ENCODE data around the gene ITGA8. TPM values are rescaled to one million over a fixed set of nuclear protein-coding genes. Genes with fewer than 3 reads are reported as not detected.

ITGA8 gene
- total and polyA plus RNA-seq, 2 of the 4 experiments (the other 2 are of a cell fraction), result under 0.01 to 0.02 TPM

DNA sequence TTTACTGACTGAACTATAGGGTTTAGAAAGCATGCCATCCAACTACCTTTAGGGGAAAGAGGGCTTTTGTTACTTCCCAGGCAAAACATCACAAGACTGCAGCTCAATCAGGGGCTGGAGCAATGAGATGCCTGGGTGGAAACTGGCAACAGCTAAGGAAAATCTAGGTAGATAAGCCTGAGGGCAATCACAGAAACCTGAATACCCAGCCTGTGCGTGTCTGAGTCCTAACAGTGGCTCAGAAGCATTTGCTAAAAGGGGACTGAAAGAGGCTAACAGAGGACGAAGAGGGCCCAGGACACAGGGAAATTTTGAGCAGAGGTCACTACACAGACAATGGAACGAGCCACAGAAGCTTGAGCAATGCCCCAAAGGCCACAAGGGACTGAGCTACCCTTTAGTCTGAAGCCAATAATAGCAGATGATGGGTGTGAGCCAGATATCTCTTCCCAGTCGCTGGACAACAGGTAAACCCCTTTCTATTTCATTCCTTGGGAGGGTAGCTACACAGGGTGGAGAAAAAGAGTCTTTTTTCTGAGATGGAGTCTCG, 79.1 kb downstream of the ITGA8 start:
- dilution Hi-C loops (cut with HindIII; ENCODE audit: low sequenced_read_pairs, unreplicated experiment), result no loop called here
- H3K36me3 ChIP-seq (ENCODE audit: control insufficient read depth, insufficient read depth, low read length), result no peaks in the 10 kb centered on the region
- H3K23ac ChIP-seq (ENCODE audit: low read depth, low read length), result no peak overlapping the region
- intact Hi-C loops (cut with micrococcal nuclease), result no loop called here
- no peak overlapping the region for H4K8ac ChIP-seq (ENCODE audit: low read depth in 2 of 2, low read length in 2 of 2)
- no peak overlapping the region for H3K4ac ChIP-seq (ENCODE audit: low read depth, low read length)
- no peak overlapping the region for H4K5ac ChIP-seq (ENCODE audit: low read depth, low read length)
- H2AFZ ChIP-seq (replicated peaks; ENCODE audit: low read length, poor library complexity), result no peak overlapping the region
- H2BK120ac ChIP-seq (ENCODE audit: low read depth, low read length), result no peak overlapping the region
- peaks cover 8% of the 10 kb centered on the region for H3K27me3 ChIP-seq (ENCODE audit: control insufficient read depth, insufficient read depth, low read length)
- H3K56ac ChIP-seq (ENCODE audit: extremely low read depth, insufficient read depth, low read length), result no peak overlapping the region
- BruUV-seq (replicated peaks), result no TSS peak
- DNase-seq, result no peak
- no peaks in the 10 kb centered on the region for H4K20me1 ChIP-seq (ENCODE audit: insufficient read depth, low read length)
- no peak overlapping the region for H2AK5ac ChIP-seq (ENCODE audit: low read depth, low read length)
- no peak overlapping the region for H2BK20ac ChIP-seq (ENCODE audit: low read depth, low read length)
- 86% methylated on average over 1 of the region's 5 CpGs; no CpG with 5 or more reads in 1 of the 2 experiments for WGBS, 2 experiments (ENCODE audit: extremely low coverage in 2 of 2, insufficient read length in 1 of 2)
- no peaks in the 10 kb centered on the region for H3K9me1 ChIP-seq (ENCODE audit: insufficient read depth, low read length)
- in situ Hi-C loops (cut with MboI; ENCODE audit: low sequenced_read_pairs), result no loop called here
- no peak overlapping the region for H4K91ac ChIP-seq (ENCODE audit: insufficient read depth, low read depth, low read length)
- TF ChIP-seq MAFK (IDR thresholded peaks at IDR 0.05; ENCODE audit: low read depth, low read length) (no peak), CEBPB (IDR thresholded peaks at IDR 0.05; ENCODE audit: low read depth, low read length) (no peak), NFE2L2 (IDR thresholded peaks at IDR 0.05; ENCODE audit: low read depth, low read length) (no peak), CHD1 (IDR thresholded peaks at IDR 0.05; ENCODE audit: low read depth, low read length) (no peak), SMC3 (IDR thresholded peaks at IDR 0.05; ENCODE audit: low read depth, low read length) (no peak), FOS (IDR thresholded peaks at IDR 0.05; ENCODE audit: low read depth, low read length) (no peak), BHLHE40 (IDR thresholded peaks at IDR 0.05; ENCODE audit: low read depth, low read length) (no peak), RCOR1 (IDR thresholded peaks at IDR 0.05; ENCODE audit: insufficient replicate concordance, low read length) (no peak), POLR2A (IDR thresholded peaks at IDR 0.05; ENCODE audit: low read depth, low read length) (no peak)
- TF ChIP-seq, protein P1, sequence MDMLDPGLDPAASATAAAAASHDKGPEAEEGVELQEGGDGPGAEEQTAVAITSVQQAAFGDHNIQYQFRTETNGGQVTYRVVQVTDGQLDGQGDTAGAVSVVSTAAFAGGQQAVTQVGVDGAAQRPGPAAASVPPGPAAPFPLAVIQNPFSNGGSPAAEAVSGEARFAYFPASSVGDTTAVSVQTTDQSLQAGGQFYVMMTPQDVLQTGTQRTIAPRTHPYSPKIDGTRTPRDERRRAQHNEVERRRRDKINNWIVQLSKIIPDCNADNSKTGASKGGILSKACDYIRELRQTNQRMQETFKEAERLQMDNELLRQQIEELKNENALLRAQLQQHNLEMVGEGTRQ (IDR thresholded peaks at IDR 0.05; ENCODE audit: low read depth, low read length), result no peak
- TF ChIP-seq, protein P2, sequence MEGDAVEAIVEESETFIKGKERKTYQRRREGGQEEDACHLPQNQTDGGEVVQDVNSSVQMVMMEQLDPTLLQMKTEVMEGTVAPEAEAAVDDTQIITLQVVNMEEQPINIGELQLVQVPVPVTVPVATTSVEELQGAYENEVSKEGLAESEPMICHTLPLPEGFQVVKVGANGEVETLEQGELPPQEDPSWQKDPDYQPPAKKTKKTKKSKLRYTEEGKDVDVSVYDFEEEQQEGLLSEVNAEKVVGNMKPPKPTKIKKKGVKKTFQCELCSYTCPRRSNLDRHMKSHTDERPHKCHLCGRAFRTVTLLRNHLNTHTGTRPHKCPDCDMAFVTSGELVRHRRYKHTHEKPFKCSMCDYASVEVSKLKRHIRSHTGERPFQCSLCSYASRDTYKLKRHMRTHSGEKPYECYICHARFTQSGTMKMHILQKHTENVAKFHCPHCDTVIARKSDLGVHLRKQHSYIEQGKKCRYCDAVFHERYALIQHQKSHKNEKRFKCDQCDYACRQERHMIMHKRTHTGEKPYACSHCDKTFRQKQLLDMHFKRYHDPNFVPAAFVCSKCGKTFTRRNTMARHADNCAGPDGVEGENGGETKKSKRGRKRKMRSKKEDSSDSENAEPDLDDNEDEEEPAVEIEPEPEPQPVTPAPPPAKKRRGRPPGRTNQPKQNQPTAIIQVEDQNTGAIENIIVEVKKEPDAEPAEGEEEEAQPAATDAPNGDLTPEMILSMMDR (conservative IDR thresholded peaks at IDR 0.05; ENCODE audit: low read depth, low read length), result no peak
- TF ChIP-seq, protein P3, sequence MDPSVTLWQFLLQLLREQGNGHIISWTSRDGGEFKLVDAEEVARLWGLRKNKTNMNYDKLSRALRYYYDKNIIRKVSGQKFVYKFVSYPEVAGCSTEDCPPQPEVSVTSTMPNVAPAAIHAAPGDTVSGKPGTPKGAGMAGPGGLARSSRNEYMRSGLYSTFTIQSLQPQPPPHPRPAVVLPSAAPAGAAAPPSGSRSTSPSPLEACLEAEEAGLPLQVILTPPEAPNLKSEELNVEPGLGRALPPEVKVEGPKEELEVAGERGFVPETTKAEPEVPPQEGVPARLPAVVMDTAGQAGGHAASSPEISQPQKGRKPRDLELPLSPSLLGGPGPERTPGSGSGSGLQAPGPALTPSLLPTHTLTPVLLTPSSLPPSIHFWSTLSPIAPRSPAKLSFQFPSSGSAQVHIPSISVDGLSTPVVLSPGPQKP (IDR thresholded peaks at IDR 0.05; ENCODE audit: borderline replicate concordance, low read depth, low read length), result no peak
- H3K14ac ChIP-seq (replicated peaks; ENCODE audit: low read depth, low read length), result no peak overlapping the region
- no peak for ATAC-seq (ENCODE audit: low read depth)
- H3K18ac ChIP-seq (ENCODE audit: low read depth, low read length), result no peak overlapping the region
- no peak overlapping the region for H3K4me3 ChIP-seq (ENCODE audit: insufficient read depth, low read depth, low read length)
- ChIA-PET CTCF (interaction anchor here (0.6 kb wide), 1 partner anchor 9 kb away, joined by 3 read pairs; no protein-coding TSS in a partner anchor), POLR2A (ENCODE audit: unreplicated experiment) (no interaction called here)
- H2BK5ac ChIP-seq (ENCODE audit: low read depth, low read length, poor library complexity, severe bottlenecking), result no peak overlapping the region
- H3K4me1 ChIP-seq (ENCODE audit: control insufficient read depth, insufficient read depth, low read length), result no peaks in the 10 kb centered on the region
- no peaks in the 10 kb centered on the region for H3K79me1 ChIP-seq (ENCODE audit: low read depth in 1 of 2, low read length in 2 of 2)
- no peak overlapping the region for H2BK15ac ChIP-seq (ENCODE audit: low read depth, low read length)
- H2AK9ac ChIP-seq (replicated peaks; ENCODE audit: low read depth, low read length, poor library complexity), result no peak overlapping the region
- no peak overlapping the region for H3K27ac ChIP-seq (ENCODE audit: insufficient read depth, low read length)
- H3K9me3 ChIP-seq (ENCODE audit: control insufficient read depth, insufficient read depth, low read length), result no peaks in the 10 kb centered on the region
- no peak overlapping the region for H3K9ac ChIP-seq (ENCODE audit: low read depth, low read length)
- no peak overlapping the region for H3K4me2 ChIP-seq (ENCODE audit: low read depth, low read length)
